Activated CD4-positive, CD25-positive, alpha-beta regulatory T cell treated with anti-CD3 and anti-CD28 coated beads, Interleukin-2, amount 50 U/mL, for 72 hours (primary cell): ENCODE results near the gene TNS1.

ENCODE experiments used
- DNase-seq: peaks from one replicate; pipeline ENCODE4 v3.0.0; 2021

The TNS1 gene

GRCh38 chr2:217753460-217754200, 249.2 kb downstream of the TNS1 start:
- DNase-seq: no peak

- DNase-seq: no peak
These were observed 249.9 kb downstream of the TNS1 start for GRCh38 chr2:217752714-217753459.

- no peak for DNase-seq
These were observed 250.8 kb downstream of the TNS1 start for GRCh38 chr2:217751952-217752351.

GRCh38 chr2:217751192-217751591, 251.6 kb downstream of the TNS1 start:
- DNase-seq: no peak
